Measurements from ENCODE around the gene FANCC.

DNA sequence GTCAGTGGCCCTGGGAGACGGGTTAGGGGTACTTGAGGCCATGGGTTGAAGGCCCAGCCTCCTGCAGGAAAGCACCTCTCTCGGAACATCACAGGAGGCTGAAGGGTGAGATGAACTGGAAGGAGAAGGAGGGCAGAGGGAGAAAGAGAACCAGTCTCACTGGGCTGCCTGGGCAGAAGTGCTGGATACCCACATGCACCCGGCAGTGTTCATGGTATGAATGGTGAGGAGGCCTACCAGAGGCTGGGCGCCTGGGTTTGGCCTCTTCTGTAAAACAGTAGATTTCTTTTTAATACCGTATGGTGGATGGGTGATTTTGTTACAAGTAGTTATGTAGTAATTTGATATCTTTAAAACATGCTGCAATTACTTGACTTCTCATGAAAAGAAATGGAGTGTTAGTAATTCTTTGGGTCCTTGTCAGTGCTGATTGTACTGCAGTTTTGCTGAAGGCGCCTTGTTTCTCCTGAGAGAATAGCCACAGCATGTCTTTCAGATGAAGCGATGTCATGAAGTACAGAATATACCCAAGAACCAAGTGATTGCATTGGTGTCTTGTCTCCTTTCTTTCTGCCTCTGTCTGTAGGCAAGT, 258.6 kb downstream of the FANCC start:
- TF ChIP-seq, protein P1, sequence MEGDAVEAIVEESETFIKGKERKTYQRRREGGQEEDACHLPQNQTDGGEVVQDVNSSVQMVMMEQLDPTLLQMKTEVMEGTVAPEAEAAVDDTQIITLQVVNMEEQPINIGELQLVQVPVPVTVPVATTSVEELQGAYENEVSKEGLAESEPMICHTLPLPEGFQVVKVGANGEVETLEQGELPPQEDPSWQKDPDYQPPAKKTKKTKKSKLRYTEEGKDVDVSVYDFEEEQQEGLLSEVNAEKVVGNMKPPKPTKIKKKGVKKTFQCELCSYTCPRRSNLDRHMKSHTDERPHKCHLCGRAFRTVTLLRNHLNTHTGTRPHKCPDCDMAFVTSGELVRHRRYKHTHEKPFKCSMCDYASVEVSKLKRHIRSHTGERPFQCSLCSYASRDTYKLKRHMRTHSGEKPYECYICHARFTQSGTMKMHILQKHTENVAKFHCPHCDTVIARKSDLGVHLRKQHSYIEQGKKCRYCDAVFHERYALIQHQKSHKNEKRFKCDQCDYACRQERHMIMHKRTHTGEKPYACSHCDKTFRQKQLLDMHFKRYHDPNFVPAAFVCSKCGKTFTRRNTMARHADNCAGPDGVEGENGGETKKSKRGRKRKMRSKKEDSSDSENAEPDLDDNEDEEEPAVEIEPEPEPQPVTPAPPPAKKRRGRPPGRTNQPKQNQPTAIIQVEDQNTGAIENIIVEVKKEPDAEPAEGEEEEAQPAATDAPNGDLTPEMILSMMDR (IDR thresholded peaks at IDR 0.05), result no peak
- TF ChIP-seq POLR2A (IDR thresholded peaks at IDR 0.05), result no peak
